HepG2 (cell line): ENCODE measurements around the gene ACBD3. TPM values are rescaled to one million over a fixed set of nuclear protein-coding genes. Genes with fewer than 3 reads are reported as not detected.
A peak's percentile ranks its signal among the peaks of the same experiment; 100 is the strongest.

Source experiments
- ETV5 ChIP-seq: IDR thresholded peaks from 2 replicates; pipeline ENCODE4 v1.6.1; 2018; ENCODE audit warnings: missing biosample characterization, missing genetic modification reagents, inconsistent platforms, borderline replicate concordance
- FOXK2 ChIP-seq: fragments of 450-650 bp; IDR thresholded peaks from 2 replicates; pipeline ENCODE4 v1.6.1; 2016
- HOXA7 ChIP-seq: sonication (generic); formaldehyde crosslinking; IDR thresholded peaks from 2 replicates; pipeline ENCODE4 v1.8.1; 2022; ENCODE audit warnings: mild to moderate bottlenecking, missing genetic modification reagents, moderate library complexity
- ISX ChIP-seq: sonication (generic); formaldehyde crosslinking; conservative IDR thresholded peaks from 2 replicates; pipeline ENCODE4 v1.5.0; 2020; ENCODE audit warnings: missing genetic modification reagents
- MAZ ChIP-seq, 2 experiments: sonication (generic) in 1 of 2; formaldehyde crosslinking in 1 of 2; IDR thresholded peaks; 2 replicates each; pipeline versions ENCODE4 v1.5.0 to v1.6.1; 2012 to 2020; ENCODE audit warnings: low read depth in 2 of 2, mild to moderate bottlenecking in 2 of 2, borderline replicate concordance in 1 of 2, improper control_type of control experiment in 1 of 2, low read length in 1 of 2, missing genetic modification reagents in 1 of 2, moderate library complexity in 1 of 2
- NFKB2 ChIP-seq: sonication (generic); formaldehyde crosslinking; IDR thresholded peaks from 2 replicates; pipeline ENCODE4 v1.4.0; 2020; ENCODE audit warnings: missing genetic modification reagents, borderline replicate concordance
- NKX3-1 ChIP-seq: sonication (generic); formaldehyde crosslinking; IDR thresholded peaks from 2 replicates; pipeline ENCODE4 v1.5.0; 2020; ENCODE audit warnings: missing genetic modification reagents
- NR2F2 ChIP-seq: IDR thresholded peaks from 2 replicates; pipeline ENCODE4 v1.6.1; 2012; ENCODE audit warnings: low read depth, inconsistent platforms, borderline replicate concordance
- PPARG ChIP-seq: conservative IDR thresholded peaks from 2 replicates; pipeline ENCODE4 v1.6.1; 2016; ENCODE audit warnings: missing biosample characterization, missing genetic modification reagents
- SMAD3 ChIP-seq: sonication (generic); formaldehyde crosslinking; IDR thresholded peaks from 2 replicates; pipeline ENCODE4 v1.4.0; 2020; ENCODE audit warnings: missing genetic modification reagents
- SOX6 ChIP-seq, 2 experiments: fragments of 450-650 bp in 1 of 2; sonication (generic) in 1 of 2; formaldehyde crosslinking in 1 of 2; IDR thresholded peaks; 2 replicates each; pipeline versions ENCODE4 v1.4.0 to v1.6.1; 2017 to 2020; ENCODE audit warnings: antibody characterized with exemption in 1 of 2, mild to moderate bottlenecking in 1 of 2, missing genetic modification reagents in 1 of 2
- ZFX ChIP-seq: sonication (generic); formaldehyde crosslinking; IDR thresholded peaks from 2 replicates; pipeline ENCODE4 v1.4.0; 2020; ENCODE audit warnings: mild to moderate bottlenecking, low read depth, missing genetic modification reagents, moderate library complexity
- ZMYM4 ChIP-seq: sonication (generic); formaldehyde crosslinking; IDR thresholded peaks from 2 replicates; pipeline ENCODE4 v1.8.1; 2023; ENCODE audit warnings: mild to moderate bottlenecking, missing genetic modification reagents
- ZNF260 ChIP-seq: sonication (generic); formaldehyde crosslinking; IDR thresholded peaks from 2 replicates; pipeline ENCODE4 v1.4.0; 2020; ENCODE audit warnings: missing genetic modification reagents, low read depth, mild to moderate bottlenecking, borderline replicate concordance
- ZNF263 ChIP-seq: sonication (generic); formaldehyde crosslinking; IDR thresholded peaks from 2 replicates; pipeline ENCODE4 v1.4.0; 2020; ENCODE audit warnings: missing genetic modification reagents
- ZNF788 ChIP-seq: sonication (generic); formaldehyde crosslinking; IDR thresholded peaks from 2 replicates; pipeline ENCODE4 v1.5.0; 2020; ENCODE audit warnings: mild to moderate bottlenecking, missing genetic modification reagents, borderline replicate concordance
- ZNF891 ChIP-seq: sonication (generic); formaldehyde crosslinking; IDR thresholded peaks from 2 replicates; pipeline ENCODE4 v1.5.0; 2020; ENCODE audit warnings: mild to moderate bottlenecking, missing genetic modification reagents
- ZSCAN21 ChIP-seq: sonication (generic); formaldehyde crosslinking; IDR thresholded peaks from 2 replicates; pipeline ENCODE4 v1.8.0; 2022; ENCODE audit warnings: mild to moderate bottlenecking, missing genetic modification reagents, moderate library complexity, borderline replicate concordance
- polyA plus RNA-seq, 8 experiments: library from polyadenylated mRNA; depleted of rRNA in 3 of 8; stranded (reverse) in 7 of 8; unstranded in 1 of 8; fragments of >200 nt; fragmentation: Illumina TruSeq in 4 of 8; extraction: Trizol in 4 of 8; gene quantifications; 2 replicates each; pipeline versions ENCODE4 v1.2.1 to v1.2.3, GENCODE V29; 2011 to 2016; ENCODE audit warnings: low read depth in 4 of 8, missing spikeins in 1 of 8, mixed read lengths in 1 of 8; ENCODE audit not compliant: insufficient read depth in 1 of 8
- total RNA-seq, 5 experiments: library from RNA; depleted of rRNA; stranded (reverse); fragments of >200 nt; fragmentation: Illumina TruSeq; extraction: Trizol; gene quantifications; 2 replicates each; pipeline ENCODE4 v1.2.3, GENCODE V29; 2016; ENCODE audit warnings: low read depth in 1 of 5
- TF ChIP-seq, protein P1 (sequence below): IDR thresholded peaks from 2 replicates; pipeline ENCODE4 v1.6.1; 2016; ENCODE audit warnings: control low read depth
- TF ChIP-seq, protein P2 (sequence below): sonication (generic); formaldehyde crosslinking; IDR thresholded peaks from 2 replicates; pipeline ENCODE4 v1.5.1; 2020; ENCODE audit warnings: missing genetic modification reagents, mild to moderate bottlenecking, borderline replicate concordance
- TF ChIP-seq, protein P3 (sequence below): sonication (generic); formaldehyde crosslinking; IDR thresholded peaks from 2 replicates; pipeline ENCODE4 v1.8.0; 2022; ENCODE audit warnings: missing genetic modification reagents, mild to moderate bottlenecking, borderline replicate concordance
- TF ChIP-seq, protein P4 (sequence below): sonication (generic); formaldehyde crosslinking; IDR thresholded peaks from 2 replicates; pipeline ENCODE4 v1.8.0; 2023; ENCODE audit warnings: mild to moderate bottlenecking, missing genetic modification reagents
- TF ChIP-seq, protein P5 (sequence below): IDR thresholded peaks from 2 replicates; pipeline ENCODE4 v1.6.1; 2016

ACBD3 gene
- total and polyA plus RNA-seq, 2 of the 13 experiments (the other 11 are each of a cell fraction or from before 2014, with no cell fraction given) = 24.3 to 39.3 TPM

DNA sequence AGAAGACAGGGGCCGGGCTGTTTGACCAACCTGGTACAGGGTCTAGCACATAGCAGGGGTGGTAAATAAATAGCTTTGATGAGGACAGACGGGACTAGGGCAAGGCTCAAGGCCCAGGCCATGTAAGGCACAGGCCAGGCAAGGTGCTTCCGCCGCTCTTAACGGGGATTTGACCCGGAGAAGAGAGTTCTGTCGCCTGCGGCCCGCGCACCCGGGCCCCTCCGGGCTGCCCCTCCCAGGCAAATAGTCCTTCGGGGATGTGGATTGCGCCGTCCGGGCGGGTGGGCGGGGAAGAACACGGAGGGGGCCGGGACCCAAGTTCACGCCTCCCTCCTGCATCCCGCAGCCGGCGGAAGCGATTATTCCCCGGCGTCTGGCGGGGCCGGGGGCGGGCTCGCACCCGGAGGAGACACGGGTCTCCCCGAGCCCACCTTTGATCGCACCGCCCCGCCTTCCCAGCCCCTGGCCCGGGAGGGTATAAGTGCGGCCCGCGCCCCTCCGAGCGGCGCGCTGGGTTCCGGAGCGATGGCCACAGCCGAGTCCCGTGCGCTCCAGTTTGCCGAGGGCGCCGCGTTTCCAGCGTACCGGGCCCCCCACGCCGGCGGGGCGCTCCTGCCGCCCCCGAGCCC is 36.7 kb upstream of the ACBD3 start, which contains the start of gene MIXL1 (continued):
- TF ChIP-seq ZSCAN21 = no peak
- TF ChIP-seq, protein P1, sequence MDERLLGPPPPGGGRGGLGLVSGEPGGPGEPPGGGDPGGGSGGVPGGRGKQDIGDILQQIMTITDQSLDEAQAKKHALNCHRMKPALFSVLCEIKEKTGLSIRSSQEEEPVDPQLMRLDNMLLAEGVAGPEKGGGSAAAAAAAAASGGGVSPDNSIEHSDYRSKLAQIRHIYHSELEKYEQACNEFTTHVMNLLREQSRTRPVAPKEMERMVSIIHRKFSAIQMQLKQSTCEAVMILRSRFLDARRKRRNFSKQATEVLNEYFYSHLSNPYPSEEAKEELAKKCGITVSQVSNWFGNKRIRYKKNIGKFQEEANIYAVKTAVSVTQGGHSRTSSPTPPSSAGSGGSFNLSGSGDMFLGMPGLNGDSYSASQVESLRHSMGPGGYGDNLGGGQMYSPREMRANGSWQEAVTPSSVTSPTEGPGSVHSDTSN (CRISPR knock-in tag) = no peak
- TF ChIP-seq, protein P2, sequence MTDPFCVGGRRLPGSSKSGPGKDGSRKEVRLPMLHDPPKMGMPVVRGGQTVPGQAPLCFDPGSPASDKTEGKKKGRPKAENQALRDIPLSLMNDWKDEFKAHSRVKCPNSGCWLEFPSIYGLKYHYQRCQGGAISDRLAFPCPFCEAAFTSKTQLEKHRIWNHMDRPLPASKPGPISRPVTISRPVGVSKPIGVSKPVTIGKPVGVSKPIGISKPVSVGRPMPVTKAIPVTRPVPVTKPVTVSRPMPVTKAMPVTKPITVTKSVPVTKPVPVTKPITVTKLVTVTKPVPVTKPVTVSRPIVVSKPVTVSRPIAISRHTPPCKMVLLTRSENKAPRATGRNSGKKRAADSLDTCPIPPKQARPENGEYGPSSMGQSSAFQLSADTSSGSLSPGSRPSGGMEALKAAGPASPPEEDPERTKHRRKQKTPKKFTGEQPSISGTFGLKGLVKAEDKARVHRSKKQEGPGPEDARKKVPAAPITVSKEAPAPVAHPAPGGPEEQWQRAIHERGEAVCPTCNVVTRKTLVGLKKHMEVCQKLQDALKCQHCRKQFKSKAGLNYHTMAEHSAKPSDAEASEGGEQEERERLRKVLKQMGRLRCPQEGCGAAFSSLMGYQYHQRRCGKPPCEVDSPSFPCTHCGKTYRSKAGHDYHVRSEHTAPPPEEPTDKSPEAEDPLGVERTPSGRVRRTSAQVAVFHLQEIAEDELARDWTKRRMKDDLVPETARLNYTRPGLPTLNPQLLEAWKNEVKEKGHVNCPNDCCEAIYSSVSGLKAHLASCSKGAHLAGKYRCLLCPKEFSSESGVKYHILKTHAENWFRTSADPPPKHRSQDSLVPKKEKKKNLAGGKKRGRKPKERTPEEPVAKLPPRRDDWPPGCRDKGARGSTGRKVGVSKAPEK (CRISPR knock-in tag) = peak; percentile 41; the same call in 1 of the 2 replicates
- peak; percentile 89 for TF ChIP-seq ETV5 (CRISPR knock-in tag)
- TF ChIP-seq NR2F2 = 0 out of 2 replicates have a peak, but pooled peaks have one; percentile 38
- peak; percentile 61 for TF ChIP-seq ZMYM4 (CRISPR knock-in tag)
- TF ChIP-seq PPARG (CRISPR knock-in tag) = peak; percentile 82
- peak; percentile 26; the same call in 1 of the 2 replicates for TF ChIP-seq ZNF263 (CRISPR knock-in tag)
- no peak for TF ChIP-seq HOXA7 (CRISPR knock-in tag)
- TF ChIP-seq SMAD3 (CRISPR knock-in tag) = no peak
- 0 out of 2 replicates have a peak, but pooled peaks have one; percentile 58 for TF ChIP-seq MAZ (IDR thresholded peaks at IDR 0.05; ENCODE audit: borderline replicate concordance, low read depth, low read length)
- TF ChIP-seq MAZ (CRISPR knock-in tag; IDR thresholded peaks at IDR 0.05; ENCODE audit: low read depth) = peak; percentile 27
- TF ChIP-seq SOX6 (IDR thresholded peaks at IDR 0.05) = no peak
- peak; percentile 67; the same call in 1 of the 2 replicates for TF ChIP-seq SOX6 (CRISPR knock-in tag; IDR thresholded peaks at IDR 0.05)
- no peak; the same call in 1 of the 2 replicates for TF ChIP-seq ZNF788 (CRISPR knock-in tag)
- TF ChIP-seq ZNF260 (CRISPR knock-in tag) = no peak
- TF ChIP-seq FOXK2 = peak; percentile 24; the same call in 1 of the 2 replicates
- TF ChIP-seq, protein P3, sequence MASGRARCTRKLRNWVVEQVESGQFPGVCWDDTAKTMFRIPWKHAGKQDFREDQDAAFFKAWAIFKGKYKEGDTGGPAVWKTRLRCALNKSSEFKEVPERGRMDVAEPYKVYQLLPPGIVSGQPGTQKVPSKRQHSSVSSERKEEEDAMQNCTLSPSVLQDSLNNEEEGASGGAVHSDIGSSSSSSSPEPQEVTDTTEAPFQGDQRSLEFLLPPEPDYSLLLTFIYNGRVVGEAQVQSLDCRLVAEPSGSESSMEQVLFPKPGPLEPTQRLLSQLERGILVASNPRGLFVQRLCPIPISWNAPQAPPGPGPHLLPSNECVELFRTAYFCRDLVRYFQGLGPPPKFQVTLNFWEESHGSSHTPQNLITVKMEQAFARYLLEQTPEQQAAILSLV (CRISPR knock-in tag) = peak; percentile 23; the same call in 1 of the 2 replicates
- TF ChIP-seq, protein P4, sequence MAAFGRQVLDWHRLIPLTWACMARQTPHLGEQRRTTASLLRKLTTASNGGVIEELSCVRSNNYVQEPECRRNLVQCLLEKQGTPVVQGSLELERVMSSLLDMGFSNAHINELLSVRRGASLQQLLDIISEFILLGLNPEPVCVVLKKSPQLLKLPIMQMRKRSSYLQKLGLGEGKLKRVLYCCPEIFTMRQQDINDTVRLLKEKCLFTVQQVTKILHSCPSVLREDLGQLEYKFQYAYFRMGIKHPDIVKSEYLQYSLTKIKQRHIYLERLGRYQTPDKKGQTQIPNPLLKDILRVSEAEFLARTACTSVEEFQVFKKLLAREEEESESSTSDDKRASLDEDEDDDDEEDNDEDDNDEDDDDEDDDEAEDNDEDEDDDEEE = peak; percentile 56; the same call in 1 of the 2 replicates
- TF ChIP-seq ISX = no peak
- TF ChIP-seq ZNF891 (CRISPR knock-in tag) = peak; percentile 67; the same call in 1 of the 2 replicates
- TF ChIP-seq, protein P5, sequence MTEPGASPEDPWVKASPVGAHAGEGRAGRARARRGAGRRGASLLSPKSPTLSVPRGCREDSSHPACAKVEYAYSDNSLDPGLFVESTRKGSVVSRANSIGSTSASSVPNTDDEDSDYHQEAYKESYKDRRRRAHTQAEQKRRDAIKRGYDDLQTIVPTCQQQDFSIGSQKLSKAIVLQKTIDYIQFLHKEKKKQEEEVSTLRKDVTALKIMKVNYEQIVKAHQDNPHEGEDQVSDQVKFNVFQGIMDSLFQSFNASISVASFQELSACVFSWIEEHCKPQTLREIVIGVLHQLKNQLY (CRISPR knock-in tag) = peak; percentile 49; the same call in 1 of the 2 replicates
- TF ChIP-seq NFKB2 (CRISPR knock-in tag) = peak; percentile 33; the same call in 1 of the 2 replicates
- no peak for TF ChIP-seq NKX3-1
- TF ChIP-seq ZFX = peak; percentile 82
